HL-60 (cell line): Measurements from ENCODE around the gene FBXL14.

ENCODE experiments used
- DNase-seq, 2 experiments: peaks; one replicate each; pipeline ENCODE4 v3.0.0-alpha.2; 2010 to 2020; ENCODE audit warnings: low read depth in 1 of 2, low spot score in 1 of 2
- H3K27ac ChIP-seq: fragments of 250-450 bp; sonication (Bioruptor Pico); replicated peaks from 2 replicates; pipeline ENCODE4 v1.5.1; 2020; ENCODE audit warnings: mild to moderate bottlenecking, moderate library complexity
- H3K27me3 ChIP-seq: fragments of 250-450 bp; sonication (Bioruptor Pico); 2 replicates; pipeline ENCODE4 v1.5.1; 2021; ENCODE audit warnings: mild to moderate bottlenecking, moderate library complexity; ENCODE audit not compliant: insufficient read depth, poor library complexity, severe bottlenecking
- H3K4me3 ChIP-seq: replicated peaks from 2 replicates; pipeline ENCODE4 v1.5.1; 2011; ENCODE audit warnings: mild to moderate bottlenecking, control low read depth, low read length; ENCODE audit not compliant: insufficient read depth
- CTCF ChIP-seq: IDR thresholded peaks from one replicate; pipeline ENCODE4 v1.5.1; 2011; ENCODE audit warnings: low read length, control low read depth, inconsistent platforms; ENCODE audit not compliant: insufficient read depth
- GABPA ChIP-seq: IDR thresholded peaks from 2 replicates; pipeline ENCODE4 v1.6.1; 2012; ENCODE audit warnings: low read depth
- POLR2AphosphoS5 ChIP-seq: IDR thresholded peaks from 2 replicates; pipeline ENCODE4 v1.6.1; 2012; ENCODE audit warnings: low read depth
- REST ChIP-seq: IDR thresholded peaks from 2 replicates; pipeline ENCODE4 v1.6.1; 2012; ENCODE audit warnings: low read depth; ENCODE audit not compliant: insufficient replicate concordance
- SPI1 ChIP-seq: IDR thresholded peaks from 2 replicates; pipeline ENCODE4 v1.6.1; 2012; ENCODE audit warnings: low read depth, mild to moderate bottlenecking, borderline replicate concordance

FBXL14 gene

GRCh38 chr12:1584326-1584725 lies 10.1 kb downstream of the FBXL14 start:
- H3K4me3 ChIP-seq: no peak overlapping the region
- no peaks in the 10 kb centered on the region for H3K27me3 ChIP-seq
- TF ChIP-seq CTCF (no peak), SPI1 (no peak), GABPA (no peak), REST (no peak), POLR2AphosphoS5 (no peak)
- H3K27ac ChIP-seq: no peak overlapping the region
- DNase-seq: no peak

- Histone ChIP-seq H3K27ac (no peak overlapping the region), H3K4me3 (no peak overlapping the region), H3K27me3 (no peaks in the 10 kb centered on the region)
- peak; percentile 66 to 79 for DNase-seq
- no peak for TF ChIP-seq POLR2AphosphoS5
- TF ChIP-seq GABPA: no peak
- TF ChIP-seq SPI1: no peak
- peak; percentile 87 for TF ChIP-seq CTCF
- no peak for TF ChIP-seq REST
Observed at GRCh38 chr12:1583421-1584078, 10.8 kb downstream of the FBXL14 start.

- Histone ChIP-seq H3K4me3 (no peak overlapping the region), H3K27ac (no peak overlapping the region), H3K27me3 (no peaks in the 10 kb centered on the region)
- DNase-seq: no peak
- no peak for TF ChIP-seq SPI1
- no peak for TF ChIP-seq REST
- TF ChIP-seq GABPA: no peak
- no peak for TF ChIP-seq POLR2AphosphoS5
Observed at GRCh38 chr12:1582709-1583050, 11.7 kb downstream of the FBXL14 start.
